GOT3 (cell line): ENCODE measurements around the gene JADE3.
"Not testable (repeated sequence)": the region's sequence is repeated elsewhere in the genome, so short reads cannot be mapped to it uniquely, and the experiment has no call there.

Experiments used
- DNase-seq: peaks from one replicate; lab custom pipeline; 2025; ENCODE audit warnings: mixed read lengths; lab: John Stamatoyannopoulos, UW

JADE3 gene

GRCh38 chrX:46935295-46935694 is 23.1 kb downstream of the JADE3 start:
- no peak for DNase-seq

GRCh38 chrX:46938589-46938988 is 26.4 kb downstream of the JADE3 start:
- DNase-seq: no peak

GRCh38 chrX:46941341-46941740 is 29.1 kb downstream of the JADE3 start:
- DNase-seq: no peak

GRCh38 chrX:46953137-46953527 is 40.9 kb downstream of the JADE3 start:
- no peak for DNase-seq

- DNase-seq: no peak
Measured at GRCh38 chrX:46953597-46953996, 41.4 kb downstream of the JADE3 start.

GRCh38 chrX:46954716-46955115 is 42.5 kb downstream of the JADE3 start:
- DNase-seq: no peak

- not testable (repeated sequence) for DNase-seq
Measured at GRCh38 chrX:46956589-46956988, 44.4 kb downstream of the JADE3 start.

GRCh38 chrX:46957297-46957696 is 45.1 kb downstream of the JADE3 start:
- DNase-seq: no peak

- no peak for DNase-seq
Measured at GRCh38 chrX:46959101-46959500, 46.9 kb downstream of the JADE3 start.

GRCh38 chrX:46959985-46960700 is 47.9 kb downstream of the JADE3 start:
- no peak for DNase-seq

- no peak for DNase-seq
Measured at GRCh38 chrX:46961097-46961496, 48.9 kb downstream of the JADE3 start.

GRCh38 chrX:46961574-46962283 is 49.5 kb downstream of the JADE3 start:
- no peak for DNase-seq

GRCh38 chrX:46965125-46965758 is 53.0 kb downstream of the JADE3 start:
- no peak for DNase-seq

- no peak for DNase-seq
Measured at GRCh38 chrX:46967547-46967946, 55.3 kb downstream of the JADE3 start.

GRCh38 chrX:46977046-46977445 is 64.8 kb downstream of the JADE3 start:
- DNase-seq: not testable (repeated sequence)

GRCh38 chrX:46978341-46979291 is 66.4 kb downstream of the JADE3 start:
- peak; percentile 7 for DNase-seq

- no peak for DNase-seq
Measured at GRCh38 chrX:46984705-46985104, 72.5 kb downstream of the JADE3 start.

- DNase-seq: no peak
Measured at GRCh38 chrX:46989548-46989947, 77.3 kb downstream of the JADE3 start.

GRCh38 chrX:46991664-46992063 is 79.4 kb downstream of the JADE3 start:
- no peak for DNase-seq

- no peak for DNase-seq
Measured at GRCh38 chrX:46992070-46992469, 79.8 kb downstream of the JADE3 start.

- DNase-seq: no peak
Measured at GRCh38 chrX:46994096-46994495, 81.9 kb downstream of the JADE3 start.

GRCh38 chrX:47012131-47012530 is 99.9 kb downstream of the JADE3 start:
- no peak for DNase-seq
